Esophagus muscularis mucosa (tissue), 3 donors: ENCODE data around the gene ZPBP.

Experiments
- CTCF ChIP-seq, 3 experiments: fragments of 200-600 bp in 2 of 3; fragments of 450-650 bp in 1 of 3; sonication (generic) in 2 of 3; IDR thresholded peaks; one replicate each; pipeline ENCODE4 v1.5.1; 2017 to 2019; ENCODE audit warnings: antibody characterized with exemption in 3 of 3, mild to moderate bottlenecking in 2 of 3, moderate library complexity in 1 of 3
- POLR2A ChIP-seq: fragments of 450-650 bp; IDR thresholded peaks from one replicate; pipeline ENCODE4 v1.6.1; 2017; ENCODE audit warnings: antibody characterized with exemption, moderate library complexity, mild to moderate bottlenecking, low read depth
- POLR2AphosphoS5 ChIP-seq, 2 donors: sonication (generic); formaldehyde crosslinking; IDR thresholded peaks; one replicate each; pipeline ENCODE4 v1.6.1; 2017; ENCODE audit warnings: antibody characterized with exemption in 2 of 2

- TF ChIP-seq CTCF (IDR thresholded peaks at IDR 0.05) (no peak), POLR2AphosphoS5 (IDR thresholded peaks at IDR 0.05) (no peak), POLR2A (no peak)
Measured at GRCh38 chr7:50121286-50121685, 28.2 kb upstream of the ZPBP start.
